Epithelial cell of esophagus (primary cell): ENCODE results near the gene UBL4B.

Experiments used
- DNase-seq: peaks from one replicate; pipeline ENCODE4 v3.0.0; 2010; ENCODE audit warnings: low read depth
- H3K4me3 ChIP-seq: 2 replicates; pipeline ENCODE4 v1.5.1; 2011; ENCODE audit warnings: mild to moderate bottlenecking, low read length, control low read depth
- TF ChIP-seq, protein P1 (sequence below): IDR thresholded peaks from 2 replicates; pipeline ENCODE4 v1.5.1; 2011; ENCODE audit warnings: low read depth, mild to moderate bottlenecking, low read length, control low read depth, inconsistent platforms; ENCODE audit not compliant: insufficient read depth; ENCODE audit errors: missing control alignments

Gene UBL4B, protein sequence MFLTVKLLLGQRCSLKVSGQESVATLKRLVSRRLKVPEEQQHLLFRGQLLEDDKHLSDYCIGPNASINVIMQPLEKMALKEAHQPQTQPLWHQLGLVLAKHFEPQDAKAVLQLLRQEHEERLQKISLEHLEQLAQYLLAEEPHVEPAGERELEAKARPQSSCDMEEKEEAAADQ

DNA sequence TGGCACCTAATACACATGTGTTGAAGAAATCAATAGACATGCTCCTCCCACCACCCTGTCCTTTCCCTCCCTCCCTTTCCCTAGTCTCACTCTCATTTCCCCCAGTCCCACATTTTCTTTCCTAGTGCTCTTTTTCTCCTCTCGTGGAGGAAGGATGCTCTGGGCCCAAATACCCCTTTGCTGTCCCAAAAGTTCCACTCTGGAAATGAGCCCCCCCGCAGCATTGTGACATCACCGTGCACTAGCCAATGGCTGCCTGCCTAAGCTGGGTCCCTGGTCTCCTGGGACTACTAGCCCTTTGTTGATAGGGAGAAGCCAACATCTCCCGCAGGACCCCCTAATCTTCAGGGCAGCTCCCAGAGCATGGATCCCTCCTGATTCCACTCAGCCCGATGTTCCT lies at the start of gene UBL4B:
Gene UBL4B (plus strand): TSS at position 301 of the 400 bp plus-strand sequence. CDS start 92 bp downstream, at position 393.
- TF ChIP-seq, protein P1, sequence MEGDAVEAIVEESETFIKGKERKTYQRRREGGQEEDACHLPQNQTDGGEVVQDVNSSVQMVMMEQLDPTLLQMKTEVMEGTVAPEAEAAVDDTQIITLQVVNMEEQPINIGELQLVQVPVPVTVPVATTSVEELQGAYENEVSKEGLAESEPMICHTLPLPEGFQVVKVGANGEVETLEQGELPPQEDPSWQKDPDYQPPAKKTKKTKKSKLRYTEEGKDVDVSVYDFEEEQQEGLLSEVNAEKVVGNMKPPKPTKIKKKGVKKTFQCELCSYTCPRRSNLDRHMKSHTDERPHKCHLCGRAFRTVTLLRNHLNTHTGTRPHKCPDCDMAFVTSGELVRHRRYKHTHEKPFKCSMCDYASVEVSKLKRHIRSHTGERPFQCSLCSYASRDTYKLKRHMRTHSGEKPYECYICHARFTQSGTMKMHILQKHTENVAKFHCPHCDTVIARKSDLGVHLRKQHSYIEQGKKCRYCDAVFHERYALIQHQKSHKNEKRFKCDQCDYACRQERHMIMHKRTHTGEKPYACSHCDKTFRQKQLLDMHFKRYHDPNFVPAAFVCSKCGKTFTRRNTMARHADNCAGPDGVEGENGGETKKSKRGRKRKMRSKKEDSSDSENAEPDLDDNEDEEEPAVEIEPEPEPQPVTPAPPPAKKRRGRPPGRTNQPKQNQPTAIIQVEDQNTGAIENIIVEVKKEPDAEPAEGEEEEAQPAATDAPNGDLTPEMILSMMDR: no peak
- DNase-seq: no peak
- H3K4me3 ChIP-seq: no peak within 1 kb of the TSS

DNA sequence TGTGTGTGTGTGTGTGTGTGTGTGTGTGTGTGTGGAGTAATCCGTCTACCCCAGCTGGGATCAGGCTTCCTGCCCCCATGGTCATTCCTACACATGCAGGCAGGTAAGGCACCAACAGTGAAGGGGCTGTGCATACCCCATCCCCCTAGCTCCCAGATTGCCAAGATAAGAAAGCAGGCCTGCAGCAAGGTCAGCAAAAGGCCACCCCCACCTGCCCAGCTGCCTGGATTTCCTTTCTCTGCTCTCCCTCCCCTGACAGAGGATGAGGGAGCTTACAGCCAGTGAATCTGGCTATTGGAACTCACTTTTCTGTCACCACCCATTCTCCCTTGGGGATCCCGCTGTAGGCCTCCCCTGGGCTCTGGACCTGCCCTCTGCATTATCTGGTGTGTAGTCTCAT lies 49.6 kb upstream of the UBL4B start:
- TF ChIP-seq, protein P1: no peak
- DNase-seq: no peak
- no peak overlapping the region for H3K4me3 ChIP-seq

DNA sequence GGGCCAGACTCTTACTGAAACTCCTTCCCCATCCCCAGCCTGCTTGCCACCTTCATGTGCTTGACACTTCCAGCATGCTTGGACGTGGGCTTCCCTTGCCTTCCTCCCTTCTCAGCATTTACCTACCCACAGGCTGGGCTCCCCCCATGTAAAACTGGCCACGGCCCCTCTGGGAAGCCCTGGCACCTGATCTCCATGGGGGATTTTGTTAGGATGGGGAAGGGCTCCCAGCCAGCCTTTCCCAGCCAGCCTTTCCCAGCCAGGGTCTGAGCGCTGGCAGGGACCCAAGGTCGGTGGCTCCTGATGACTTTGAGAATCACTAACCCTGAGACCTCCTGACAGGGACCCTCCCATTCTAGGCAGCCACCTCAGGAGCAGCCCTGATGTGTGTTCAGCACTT lies 48.5 kb upstream of the UBL4B start:
- H3K4me3 ChIP-seq: no peak overlapping the region
- DNase-seq: no peak
- TF ChIP-seq, protein P1: no peak

DNA sequence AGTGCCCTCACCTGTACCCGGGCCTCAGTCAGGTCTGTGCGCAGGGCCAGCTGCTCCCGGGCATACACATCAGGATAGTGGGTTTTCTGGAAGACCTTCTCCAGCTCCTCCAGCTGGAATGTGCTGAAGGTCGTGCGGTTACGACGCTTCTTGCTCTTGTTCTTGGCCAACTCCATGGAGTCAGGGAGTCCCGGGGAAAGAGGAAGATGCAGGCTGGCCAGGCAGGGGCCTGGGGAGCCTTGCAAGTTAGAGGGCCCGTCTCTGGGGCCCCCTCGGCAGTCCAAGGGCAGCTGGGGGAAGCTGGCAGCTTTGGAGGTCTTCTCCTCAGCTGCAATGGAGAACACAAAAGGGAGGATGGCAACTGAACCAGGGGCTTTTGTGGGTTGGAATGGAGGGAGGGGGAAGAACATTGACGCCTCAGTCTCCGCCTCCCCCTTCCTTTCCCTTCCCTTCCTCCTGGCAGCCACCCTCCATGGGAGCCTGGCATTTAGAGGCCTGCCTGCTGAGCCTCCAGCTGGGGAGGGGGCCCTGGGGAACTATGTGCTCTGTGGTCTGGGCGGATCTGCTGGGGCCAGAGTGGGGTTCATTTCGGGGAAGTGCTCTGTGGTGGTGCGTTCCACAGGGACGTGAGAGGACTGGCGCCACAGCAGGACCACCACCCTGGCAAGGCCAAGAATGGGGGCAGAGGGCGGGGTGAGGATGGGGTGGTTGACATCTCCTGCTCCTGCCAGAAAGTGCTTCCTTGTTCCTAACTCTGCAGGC lies 47.5 kb upstream of the UBL4B start:
- no peak for DNase-seq
- TF ChIP-seq, protein P1: no peak
- H3K4me3 ChIP-seq: no peak overlapping the region

DNA sequence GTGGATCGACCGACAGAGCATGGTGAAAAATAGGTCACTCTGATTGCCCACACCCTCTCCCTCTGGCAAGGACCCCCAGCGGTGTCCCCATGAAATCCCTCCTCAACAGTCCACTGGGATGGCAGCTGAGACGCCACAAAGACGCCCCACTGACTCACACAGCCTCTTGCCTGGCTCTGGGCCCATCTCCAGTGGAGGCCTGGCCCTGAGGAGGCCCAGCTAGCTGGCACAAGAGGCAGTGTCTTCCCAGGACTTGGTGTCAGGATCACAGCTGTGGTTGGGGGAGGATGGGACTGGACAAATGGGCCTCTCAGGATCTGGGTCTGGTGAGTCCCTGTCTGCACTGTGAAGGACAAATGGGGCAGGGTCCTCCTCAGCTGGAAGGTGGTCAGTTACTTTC lies 46.4 kb upstream of the UBL4B start:
- TF ChIP-seq, protein P1: no peak
- no peak for DNase-seq
- no peak overlapping the region for H3K4me3 ChIP-seq

DNA sequence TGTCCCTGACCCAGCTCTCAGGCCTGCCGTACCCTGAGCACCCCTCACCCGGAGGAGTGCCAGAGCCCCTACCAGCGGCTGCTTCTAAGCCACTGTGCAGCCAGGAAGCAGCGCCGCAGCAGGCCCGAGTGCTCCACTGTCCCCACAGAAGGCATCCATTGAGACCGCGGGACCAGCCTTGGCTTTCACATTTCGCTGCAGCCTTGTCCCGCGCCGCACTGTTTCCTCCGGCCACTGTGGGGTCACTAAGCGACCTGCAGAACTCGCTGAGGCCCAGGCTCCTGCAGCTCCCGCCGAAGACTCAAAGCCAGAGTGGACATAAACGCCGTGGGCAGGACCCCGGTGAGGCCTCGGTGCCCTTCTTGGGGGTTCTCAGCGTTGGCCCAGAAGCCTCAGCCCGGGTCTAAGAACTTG lies 44.8 kb upstream of the UBL4B start:
- TF ChIP-seq, protein P1: no peak
- no peak overlapping the region for H3K4me3 ChIP-seq
- DNase-seq: no peak
